WTC11 (cell line): ENCODE results near the gene KCNMA1.

Source experiments
- NR2C2 ChIP-seq: sonication (generic); formaldehyde crosslinking; IDR thresholded peaks from 2 replicates; pipeline ENCODE4 v1.8.0; 2022; ENCODE audit warnings: mild to moderate bottlenecking, missing genetic modification reagents
- NR3C1 ChIP-seq: sonication (generic); formaldehyde crosslinking; conservative IDR thresholded peaks from 2 replicates; pipeline ENCODE4 v1.8.1; 2023; ENCODE audit warnings: low read depth, mild to moderate bottlenecking, missing genetic modification reagents
- SP1 ChIP-seq: sonication (generic); formaldehyde crosslinking; conservative IDR thresholded peaks from 2 replicates; pipeline ENCODE4 v1.8.1; 2022; ENCODE audit warnings: missing genetic modification reagents
- TCF7 ChIP-seq: sonication (generic); formaldehyde crosslinking; IDR thresholded peaks from 2 replicates; pipeline ENCODE4 v1.8.0; 2022; ENCODE audit warnings: mild to moderate bottlenecking, low read depth, missing genetic modification reagents, moderate library complexity
- TEAD1 ChIP-seq: sonication (generic); formaldehyde crosslinking; IDR thresholded peaks from 2 replicates; pipeline ENCODE4 v1.8.0; 2022; ENCODE audit warnings: mild to moderate bottlenecking, missing genetic modification reagents
- TF ChIP-seq, protein P1 (sequence below): fragments of 200-600 bp; IDR thresholded peaks from 2 replicates; pipeline ENCODE4 v1.8.0; 2022; ENCODE audit warnings: antibody characterized with exemption
- TF ChIP-seq, protein P2 (sequence below): sonication (generic); formaldehyde crosslinking; IDR thresholded peaks from 2 replicates; pipeline ENCODE4 v1.8.0; 2022; ENCODE audit warnings: mild to moderate bottlenecking, missing genetic modification reagents
- TF ChIP-seq, protein P3 (sequence below): sonication (generic); formaldehyde crosslinking; IDR thresholded peaks from 2 replicates; pipeline ENCODE4 v1.8.0; 2022; ENCODE audit warnings: mild to moderate bottlenecking, missing genetic modification reagents

DNA sequence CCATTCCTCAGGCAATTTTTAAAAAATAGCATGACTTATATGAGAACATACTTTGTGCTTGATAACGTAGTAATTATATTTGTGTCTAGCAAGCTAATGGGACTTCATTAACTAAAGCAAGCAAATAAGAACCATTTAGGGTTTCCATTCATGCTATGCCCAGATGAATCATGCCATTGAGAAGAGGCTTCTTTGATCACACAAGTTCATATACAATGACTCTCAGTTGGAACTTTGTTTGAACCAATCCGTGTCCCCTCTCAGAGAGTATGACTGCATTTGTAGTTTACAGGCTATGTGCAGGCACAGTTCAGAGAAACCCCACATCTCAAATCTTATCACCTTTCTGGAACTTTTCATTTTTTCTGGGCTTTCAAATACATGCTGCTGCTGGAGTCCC is 614.2 kb downstream of the KCNMA1 start:
- TF ChIP-seq, protein P1, sequence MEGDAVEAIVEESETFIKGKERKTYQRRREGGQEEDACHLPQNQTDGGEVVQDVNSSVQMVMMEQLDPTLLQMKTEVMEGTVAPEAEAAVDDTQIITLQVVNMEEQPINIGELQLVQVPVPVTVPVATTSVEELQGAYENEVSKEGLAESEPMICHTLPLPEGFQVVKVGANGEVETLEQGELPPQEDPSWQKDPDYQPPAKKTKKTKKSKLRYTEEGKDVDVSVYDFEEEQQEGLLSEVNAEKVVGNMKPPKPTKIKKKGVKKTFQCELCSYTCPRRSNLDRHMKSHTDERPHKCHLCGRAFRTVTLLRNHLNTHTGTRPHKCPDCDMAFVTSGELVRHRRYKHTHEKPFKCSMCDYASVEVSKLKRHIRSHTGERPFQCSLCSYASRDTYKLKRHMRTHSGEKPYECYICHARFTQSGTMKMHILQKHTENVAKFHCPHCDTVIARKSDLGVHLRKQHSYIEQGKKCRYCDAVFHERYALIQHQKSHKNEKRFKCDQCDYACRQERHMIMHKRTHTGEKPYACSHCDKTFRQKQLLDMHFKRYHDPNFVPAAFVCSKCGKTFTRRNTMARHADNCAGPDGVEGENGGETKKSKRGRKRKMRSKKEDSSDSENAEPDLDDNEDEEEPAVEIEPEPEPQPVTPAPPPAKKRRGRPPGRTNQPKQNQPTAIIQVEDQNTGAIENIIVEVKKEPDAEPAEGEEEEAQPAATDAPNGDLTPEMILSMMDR, result no peak
- TF ChIP-seq NR2C2 (CRISPR knock-in tag) (no peak), TCF7 (CRISPR knock-in tag) (no peak), NR3C1 (no peak), SP1 (CRISPR knock-in tag) (no peak), TEAD1 (CRISPR knock-in tag) (no peak)
- TF ChIP-seq, protein P2, sequence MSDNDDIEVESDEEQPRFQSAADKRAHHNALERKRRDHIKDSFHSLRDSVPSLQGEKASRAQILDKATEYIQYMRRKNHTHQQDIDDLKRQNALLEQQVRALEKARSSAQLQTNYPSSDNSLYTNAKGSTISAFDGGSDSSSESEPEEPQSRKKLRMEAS, result no peak
- TF ChIP-seq, protein P3, sequence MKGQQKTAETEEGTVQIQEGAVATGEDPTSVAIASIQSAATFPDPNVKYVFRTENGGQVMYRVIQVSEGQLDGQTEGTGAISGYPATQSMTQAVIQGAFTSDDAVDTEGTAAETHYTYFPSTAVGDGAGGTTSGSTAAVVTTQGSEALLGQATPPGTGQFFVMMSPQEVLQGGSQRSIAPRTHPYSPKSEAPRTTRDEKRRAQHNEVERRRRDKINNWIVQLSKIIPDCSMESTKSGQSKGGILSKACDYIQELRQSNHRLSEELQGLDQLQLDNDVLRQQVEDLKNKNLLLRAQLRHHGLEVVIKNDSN (CRISPR knock-in tag), result no peak
